ENCODE measurements around the gene RARS2. TPM values are rescaled to one million over a fixed set of nuclear protein-coding genes. Genes with fewer than 3 reads are reported as not detected.

The RARS2 gene
- total RNA-seq, 4 donors from 2014 or later: 11.4 to 21.1 (median 13.4) TPM

- in situ Hi-C loops (cut with MboI; ENCODE audit: low sequenced_read_pairs in 4 of 4) (no loop called here), intact Hi-C loops (cut with DNase I; ENCODE audit: low total_unique reads) (no loop called here)
- TF ChIP-seq POLR2A (IDR thresholded peaks at IDR 0.05) (no peak), CTCF (IDR thresholded peaks at IDR 0.05 in 4 of 5, conservative IDR thresholded peaks at IDR 0.05 in 1 of 5) (no peak)
- no peak for DNase-seq
- no peak for ATAC-seq
- Histone ChIP-seq H3K4me1 (no peaks in the 10 kb centered on the region), H3K9me3 (no peaks in the 10 kb centered on the region), H3K27ac (no peak overlapping the region), H3K27me3 (no peaks in the 10 kb centered on the region), H3K36me3 (peaks cover 0 to 37% of the 10 kb centered on the region in 2 donors), H3K4me3 (no peak overlapping the region)
Measured at GRCh38 chr6:87522686-87523085, 67.1 kb downstream of the RARS2 start.

- no peak for DNase-seq
- H3K4me1 ChIP-seq: no peaks in the 10 kb centered on the region
- no peak for ATAC-seq
- no peak overlapping the region for H3K27ac ChIP-seq
- H3K9me3 ChIP-seq: no peaks in the 10 kb centered on the region
- H3K27me3 ChIP-seq: no peaks in the 10 kb centered on the region
- H3K36me3 ChIP-seq: peaks cover 3 to 75% of the 10 kb centered on the region in 2 donors
- H3K4me3 ChIP-seq: no peak overlapping the region
- in situ Hi-C loops (cut with MboI; ENCODE audit: low sequenced_read_pairs in 4 of 4): no loop called here
- TF ChIP-seq POLR2A (IDR thresholded peaks at IDR 0.05): no peak
- intact Hi-C loops (cut with DNase I; ENCODE audit: low total_unique reads): no loop called here
Measured at GRCh38 chr6:87518453-87518852, 71.3 kb downstream of the RARS2 start.

GRCh38 chr6:87514831-87515230, 75.0 kb downstream of the RARS2 start:
- no peaks in the 10 kb centered on the region for H3K27me3 ChIP-seq
- DNase-seq (no peak), ATAC-seq (no peak)
- H3K36me3 ChIP-seq: peaks cover 3 to 92% of the 10 kb centered on the region in 2 donors
- H3K4me1 ChIP-seq: no peaks in the 10 kb centered on the region
- no peak overlapping the region for H3K27ac ChIP-seq
- no peak for TF ChIP-seq CTCF (IDR thresholded peaks at IDR 0.05 in 4 of 5, conservative IDR thresholded peaks at IDR 0.05 in 1 of 5)
- TF ChIP-seq POLR2A (IDR thresholded peaks at IDR 0.05): no peak
- H3K4me3 ChIP-seq: no peak overlapping the region
- intact Hi-C loops (cut with DNase I; ENCODE audit: low total_unique reads): no loop called here
- in situ Hi-C loops (cut with MboI; ENCODE audit: low sequenced_read_pairs in 4 of 4): no loop called here
- no peaks in the 10 kb centered on the region for H3K9me3 ChIP-seq

GRCh38 chr6:87504441-87504840, 85.3 kb downstream of the RARS2 start:
- H3K4me3 ChIP-seq: no peak overlapping the region
- TF ChIP-seq POLR2A (IDR thresholded peaks at IDR 0.05) (no peak), CTCF (IDR thresholded peaks at IDR 0.05 in 4 of 5, conservative IDR thresholded peaks at IDR 0.05 in 1 of 5) (no peak)
- H3K9me3 ChIP-seq: no peaks in the 10 kb centered on the region
- no peak overlapping the region for H3K27ac ChIP-seq
- H3K27me3 ChIP-seq: no peaks in the 10 kb centered on the region
- H3K4me1 ChIP-seq: no peaks in the 10 kb centered on the region
- DNase-seq (no peak), ATAC-seq (no peak)
- intact Hi-C loops (cut with DNase I; ENCODE audit: low total_unique reads): no loop called here
- in situ Hi-C loops (cut with MboI; ENCODE audit: low sequenced_read_pairs in 4 of 4): no loop called here
- peaks cover 0 to 50% of the 10 kb centered on the region in 2 donors for H3K36me3 ChIP-seq

DNA sequence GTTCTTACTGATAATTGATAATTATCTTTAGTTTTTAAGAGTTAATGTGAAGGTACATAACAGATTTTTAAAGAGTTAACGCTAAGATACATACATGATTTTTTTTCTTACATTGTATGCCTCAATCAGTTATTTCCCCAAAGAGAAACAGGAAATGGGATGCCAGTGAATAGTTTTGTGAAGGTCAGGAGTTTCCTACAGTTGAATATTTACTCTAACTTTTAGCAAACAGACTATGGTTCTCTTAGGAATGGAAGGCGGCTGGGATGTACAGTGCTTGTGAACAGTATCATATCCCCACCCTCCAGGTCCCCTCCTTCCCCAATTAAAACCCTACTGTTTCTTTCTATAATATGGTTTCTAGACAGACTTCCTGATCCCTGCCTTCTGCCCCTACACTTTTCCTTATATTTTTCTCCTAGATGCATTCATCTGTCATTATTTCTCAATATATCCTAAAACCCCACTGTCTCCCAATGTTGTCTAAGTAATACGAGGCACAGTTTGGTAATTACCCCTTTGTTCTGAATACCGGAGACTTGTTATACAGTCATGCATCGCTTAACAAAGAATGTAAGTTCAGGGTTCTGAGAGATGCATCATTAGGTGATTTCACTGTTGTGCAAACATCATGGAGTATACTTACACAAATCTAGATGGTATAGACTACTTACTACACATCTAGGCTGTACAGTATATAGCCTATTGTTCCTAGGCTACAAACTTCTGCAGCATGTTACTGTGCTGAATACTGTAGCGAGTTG, 87.8 kb downstream of the RARS2 start:
- ATAC-seq: no peak
- intact Hi-C loops (cut with DNase I; ENCODE audit: low total_unique reads): no loop called here
- no peaks in the 10 kb centered on the region for H3K4me1 ChIP-seq
- no peak for DNase-seq
- H3K9me3 ChIP-seq: no peaks in the 10 kb centered on the region
- in situ Hi-C loops (cut with MboI; ENCODE audit: low sequenced_read_pairs in 4 of 4): no loop called here
- H3K4me3 ChIP-seq: no peak overlapping the region
- H3K27ac ChIP-seq: no peak overlapping the region
- H3K36me3 ChIP-seq: peaks cover 0 to 38% of the 10 kb centered on the region in 2 donors
- TF ChIP-seq CTCF (IDR thresholded peaks at IDR 0.05 in 4 of 5, conservative IDR thresholded peaks at IDR 0.05 in 1 of 5): no peak
- TF ChIP-seq POLR2A (IDR thresholded peaks at IDR 0.05): no peak
- no peaks in the 10 kb centered on the region for H3K27me3 ChIP-seq

Measured in gastrocnemius medialis (tissue), 4 donors.